ENCODE results near the gene RGMB. TPM values are rescaled to one million over a fixed set of nuclear protein-coding genes. Genes with fewer than 3 reads are reported as not detected.

Gene RGMB
- total RNA-seq, 1 experiment from 2014 or later, result 19.3 TPM

DNA sequence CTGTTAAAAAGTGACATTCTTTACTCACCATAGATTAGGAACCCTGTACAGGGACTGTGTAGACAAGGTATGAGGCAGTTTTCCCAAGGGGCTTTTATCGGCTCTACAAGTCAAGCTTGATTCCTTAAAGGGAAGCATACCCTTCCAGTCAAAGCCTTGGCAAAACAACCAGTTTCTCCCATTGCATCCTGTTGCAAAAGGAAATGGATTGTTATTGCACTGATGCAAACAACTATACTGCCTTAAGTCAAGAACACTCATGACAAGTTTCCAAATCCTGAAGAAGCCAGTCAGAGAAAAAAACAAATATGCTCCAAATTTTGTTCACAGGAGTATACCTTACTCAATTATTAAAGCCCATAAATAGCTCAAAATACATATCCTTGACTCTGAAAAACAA, 67.5 kb downstream of the RGMB start:
- Histone ChIP-seq H3K23me2 (ENCODE audit: insufficient read length, low read depth, low read length, poor library complexity, severe bottlenecking) (no peaks in the 10 kb centered on the region), H3K14ac (ENCODE audit: insufficient read depth, low read length) (no peak overlapping the region), H3K56ac (ENCODE audit: insufficient read length, low read depth, low read length) (no peak overlapping the region), H3K23ac (ENCODE audit: insufficient read length, low read depth, low read length) (no peak overlapping the region), H2BK5ac (ENCODE audit: insufficient read length, low read length) (no peak overlapping the region), H3K27ac (ENCODE audit: insufficient read length, low read depth, low read length) (no peak overlapping the region), H4K91ac (ENCODE audit: insufficient read length, low read depth, low read length) (no peak overlapping the region), H3K27me3 (ENCODE audit: insufficient read depth, low read length) (no peaks in the 10 kb centered on the region), H3T11ph (ENCODE audit: low read length) (no peak overlapping the region), H3K18ac (ENCODE audit: insufficient read length, low read depth, low read length) (no peak overlapping the region), H2AFZ (ENCODE audit: low read length) (no peak overlapping the region), H3K9me3 (ENCODE audit: control insufficient read depth, low read depth, low read length) (peaks cover 15% of the 10 kb centered on the region), H4K5ac (ENCODE audit: insufficient read length, low read depth, low read length) (no peak overlapping the region), H2AK5ac (ENCODE audit: insufficient read length, low read length) (no peak overlapping the region), H2BK20ac (ENCODE audit: low read depth, low read length, poor library complexity, severe bottlenecking) (no peak overlapping the region), H4K8ac (replicated peaks; ENCODE audit: insufficient read length, low read depth, low read length) (no peak overlapping the region), H2BK12ac (ENCODE audit: insufficient read length, low read depth, low read length) (no peak overlapping the region), H2BK120ac (ENCODE audit: low read depth, low read length, poor library complexity, severe bottlenecking) (no peak overlapping the region), H3K4me2 (ENCODE audit: insufficient read depth, insufficient read length, low read length) (no peak overlapping the region), H2BK15ac (ENCODE audit: low read depth, low read length) (no peak overlapping the region), H3K4ac (ENCODE audit: low read depth, low read length) (no peak overlapping the region), H3K4me1 (ENCODE audit: insufficient read depth, low read length) (no peaks in the 10 kb centered on the region), H3K9ac (ENCODE audit: extremely low read depth, insufficient read length, low read length) (no peak overlapping the region), H4K20me1 (ENCODE audit: control insufficient read depth, insufficient read depth, insufficient read length) (no peaks in the 10 kb centered on the region), H3K79me1 (ENCODE audit: insufficient read depth, low read depth, low read length, poor library complexity, severe bottlenecking) (no peaks in the 10 kb centered on the region), H3K79me2 (ENCODE audit: insufficient read depth, low read length) (no peaks in the 10 kb centered on the region)
- Mint-ChIP-seq H3K4me1 (peaks cover 0 to 4% of the 10 kb centered on the region in 2 experiments; a peak in 2 of 4 replicates), H3K4me3 (no peak overlapping the region), H3K36me3 (ENCODE audit: insufficient read depth in 1 of 3, low read depth in 3 of 3) (peaks cover 16 to 34% (median 28%) of the 10 kb centered on the region in 3 experiments), H3K27me3 (ENCODE audit: low read depth) (no peaks in the 10 kb centered on the region), H3K27ac (no peak overlapping the region), H3K9me3 (peaks cover 35 to 37% of the 10 kb centered on the region in 2 experiments)
- no peak for TF ChIP-seq CTCF (conservative IDR thresholded peaks at IDR 0.05)
- no CpG with 5 or more reads among the region's 1 CpG for WGBS (ENCODE audit: extremely low coverage, insufficient read length, low lambda C conversion rate)
- no peak for DNase-seq
